ENCODE measurements around the gene HSF2BP. TPM values are rescaled to one million over a fixed set of nuclear protein-coding genes. Genes with fewer than 3 reads are reported as not detected.
"Not testable (repeated sequence)": the region's sequence is repeated elsewhere in the genome, so short reads cannot be mapped to it uniquely, and the experiment has no call there.

HSF2BP gene
- total RNA-seq, 2 donors from 2014 or later = 0.20 to 0.37 TPM

GRCh38 chr21:43581453-43581852 is 77.8 kb downstream of the HSF2BP start:
- Mint-ChIP-seq H3K36me3 (ENCODE audit: low read depth) (peaks cover 13% of the 10 kb centered on the region), H3K27me3 (peaks cover 42% of the 10 kb centered on the region), H3K27ac (no peak overlapping the region), H3K4me1 (no peaks in the 10 kb centered on the region), H3K4me3 (no peak overlapping the region)
- no peak for DNase-seq
- H3K9me3 ChIP-seq (ENCODE audit: control insufficient read depth, low read length, poor library complexity, severe bottlenecking) = no peaks in the 10 kb centered on the region
- no peak for ATAC-seq

- Mint-ChIP-seq H3K27me3 (peaks cover 53% of the 10 kb centered on the region), H3K4me3 (no peak overlapping the region), H3K36me3 (ENCODE audit: low read depth) (peaks cover 13% of the 10 kb centered on the region), H3K4me1 (no peaks in the 10 kb centered on the region), H3K27ac (no peak overlapping the region)
- no peaks in the 10 kb centered on the region for H3K9me3 ChIP-seq (ENCODE audit: control insufficient read depth, low read length, poor library complexity, severe bottlenecking)
- ATAC-seq = no peak
- no peak for DNase-seq
These were observed 80.5 kb downstream of the HSF2BP start for GRCh38 chr21:43578677-43579303.

- peaks cover 10% of the 10 kb centered on the region for H3K36me3 Mint-ChIP-seq (ENCODE audit: low read depth)
- no peaks in the 10 kb centered on the region for H3K4me1 Mint-ChIP-seq
- no peak overlapping the region for H3K4me3 Mint-ChIP-seq
- no peaks in the 10 kb centered on the region for H3K9me3 ChIP-seq (ENCODE audit: control insufficient read depth, low read length, poor library complexity, severe bottlenecking)
- DNase-seq (no peak), ATAC-seq (no peak)
- H3K27ac Mint-ChIP-seq = no peak overlapping the region
- peaks cover 67% of the 10 kb centered on the region for H3K27me3 Mint-ChIP-seq
These were observed 83.8 kb downstream of the HSF2BP start for GRCh38 chr21:43575473-43575844.

- DNase-seq (no peak), ATAC-seq (no peak)
- peaks cover 7% of the 10 kb centered on the region for H3K36me3 Mint-ChIP-seq (ENCODE audit: low read depth)
- peaks cover 62% of the 10 kb centered on the region for H3K27me3 Mint-ChIP-seq
- no peaks in the 10 kb centered on the region for H3K9me3 ChIP-seq (ENCODE audit: control insufficient read depth, low read length, poor library complexity, severe bottlenecking)
- H3K4me3 Mint-ChIP-seq = no peak overlapping the region
- no peaks in the 10 kb centered on the region for H3K4me1 Mint-ChIP-seq
- no peak overlapping the region for H3K27ac Mint-ChIP-seq
These were observed 84.4 kb downstream of the HSF2BP start for GRCh38 chr21:43574741-43575472.

- DNase-seq = no peak
- Mint-ChIP-seq H3K27me3 (peaks cover 53% of the 10 kb centered on the region), H3K27ac (no peak overlapping the region), H3K36me3 (ENCODE audit: low read depth) (peaks cover 3% of the 10 kb centered on the region), H3K4me1 (no peaks in the 10 kb centered on the region), H3K4me3 (no peak overlapping the region)
- no peaks in the 10 kb centered on the region for H3K9me3 ChIP-seq (ENCODE audit: control insufficient read depth, low read length, poor library complexity, severe bottlenecking)
- ATAC-seq = no peak
These were observed 85.4 kb downstream of the HSF2BP start for GRCh38 chr21:43573921-43574320.

GRCh38 chr21:43572446-43572845 is 86.8 kb downstream of the HSF2BP start:
- DNase-seq (no peak), ATAC-seq (no peak)
- no peaks in the 10 kb centered on the region for H3K36me3 Mint-ChIP-seq (ENCODE audit: low read depth)
- no peaks in the 10 kb centered on the region for H3K4me1 Mint-ChIP-seq
- H3K9me3 ChIP-seq (ENCODE audit: control insufficient read depth, low read length, poor library complexity, severe bottlenecking) = no peaks in the 10 kb centered on the region
- no peak overlapping the region for H3K27ac Mint-ChIP-seq
- no peak overlapping the region for H3K4me3 Mint-ChIP-seq
- H3K27me3 Mint-ChIP-seq = peaks cover 43% of the 10 kb centered on the region

- DNase-seq = no peak
- Mint-ChIP-seq H3K4me1 (no peaks in the 10 kb centered on the region), H3K27ac (no peak overlapping the region), H3K4me3 (peak overlapping the region; percentile 45), H3K27me3 (peaks cover 38% of the 10 kb centered on the region), H3K36me3 (ENCODE audit: low read depth) (no peaks in the 10 kb centered on the region)
- H3K9me3 ChIP-seq (ENCODE audit: control insufficient read depth, low read length, poor library complexity, severe bottlenecking) = no peaks in the 10 kb centered on the region
- ATAC-seq = no peak
These were observed 87.3 kb downstream of the HSF2BP start for GRCh38 chr21:43571976-43572375.

GRCh38 chr21:43570195-43570594 is 89.1 kb downstream of the HSF2BP start:
- H3K4me3 Mint-ChIP-seq; H3K36me3 Mint-ChIP-seq (ENCODE audit: low read depth); DNase-seq; H3K4me1 Mint-ChIP-seq; H3K9me3 ChIP-seq (ENCODE audit: control insufficient read depth, low read length, poor library complexity, severe bottlenecking); H3K27ac Mint-ChIP-seq; ATAC-seq: not testable (repeated sequence)
- H3K27me3 Mint-ChIP-seq = peaks cover 34% of the 10 kb centered on the region

GRCh38 chr21:43562451-43562850 is 96.8 kb downstream of the HSF2BP start:
- not testable (repeated sequence) for DNase-seq; H3K36me3 Mint-ChIP-seq (ENCODE audit: low read depth); H3K27ac Mint-ChIP-seq; H3K9me3 ChIP-seq (ENCODE audit: control insufficient read depth, low read length, poor library complexity, severe bottlenecking); H3K27me3 Mint-ChIP-seq; ATAC-seq; H3K4me1 Mint-ChIP-seq; H3K4me3 Mint-ChIP-seq

- not testable (repeated sequence) for H3K36me3 Mint-ChIP-seq (ENCODE audit: low read depth)
These were observed 118.7 kb downstream of the HSF2BP start for GRCh38 chr21:43540561-43540960.

GRCh38 chr21:43522495-43523131 is 136.7 kb downstream of the HSF2BP start:
- H3K27ac Mint-ChIP-seq; H3K36me3 Mint-ChIP-seq (ENCODE audit: low read depth); ATAC-seq; H3K9me3 ChIP-seq (ENCODE audit: control insufficient read depth, low read length, poor library complexity, severe bottlenecking); DNase-seq; H3K4me3 Mint-ChIP-seq; H3K4me1 Mint-ChIP-seq; H3K27me3 Mint-ChIP-seq: not testable (repeated sequence)

More at GRCh38 chr21:43540561-43540960, 118.7 kb downstream of the HSF2BP start:
- not testable (repeated sequence) for H3K27me3 Mint-ChIP-seq; DNase-seq; H3K9me3 ChIP-seq (ENCODE audit: control insufficient read depth, low read length, poor library complexity, severe bottlenecking); ATAC-seq; H3K4me1 Mint-ChIP-seq; H3K4me3 Mint-ChIP-seq; H3K27ac Mint-ChIP-seq

GRCh38 chr21:43517701-43518100 is 141.6 kb downstream of the HSF2BP start:
- not testable (repeated sequence) for H3K4me1 Mint-ChIP-seq; DNase-seq; H3K27me3 Mint-ChIP-seq; H3K36me3 Mint-ChIP-seq (ENCODE audit: low read depth); H3K9me3 ChIP-seq (ENCODE audit: control insufficient read depth, low read length, poor library complexity, severe bottlenecking); ATAC-seq; H3K4me3 Mint-ChIP-seq; H3K27ac Mint-ChIP-seq

- H3K9me3 ChIP-seq (ENCODE audit: control insufficient read depth, low read length, poor library complexity, severe bottlenecking); H3K4me1 Mint-ChIP-seq; H3K27ac Mint-ChIP-seq; H3K27me3 Mint-ChIP-seq; H3K4me3 Mint-ChIP-seq; ATAC-seq; DNase-seq; H3K36me3 Mint-ChIP-seq (ENCODE audit: low read depth): not testable (repeated sequence)
These were observed 142.2 kb downstream of the HSF2BP start for GRCh38 chr21:43516860-43517627.
